ENCODE results near the gene LRRTM3.

The LRRTM3 gene

DNA sequence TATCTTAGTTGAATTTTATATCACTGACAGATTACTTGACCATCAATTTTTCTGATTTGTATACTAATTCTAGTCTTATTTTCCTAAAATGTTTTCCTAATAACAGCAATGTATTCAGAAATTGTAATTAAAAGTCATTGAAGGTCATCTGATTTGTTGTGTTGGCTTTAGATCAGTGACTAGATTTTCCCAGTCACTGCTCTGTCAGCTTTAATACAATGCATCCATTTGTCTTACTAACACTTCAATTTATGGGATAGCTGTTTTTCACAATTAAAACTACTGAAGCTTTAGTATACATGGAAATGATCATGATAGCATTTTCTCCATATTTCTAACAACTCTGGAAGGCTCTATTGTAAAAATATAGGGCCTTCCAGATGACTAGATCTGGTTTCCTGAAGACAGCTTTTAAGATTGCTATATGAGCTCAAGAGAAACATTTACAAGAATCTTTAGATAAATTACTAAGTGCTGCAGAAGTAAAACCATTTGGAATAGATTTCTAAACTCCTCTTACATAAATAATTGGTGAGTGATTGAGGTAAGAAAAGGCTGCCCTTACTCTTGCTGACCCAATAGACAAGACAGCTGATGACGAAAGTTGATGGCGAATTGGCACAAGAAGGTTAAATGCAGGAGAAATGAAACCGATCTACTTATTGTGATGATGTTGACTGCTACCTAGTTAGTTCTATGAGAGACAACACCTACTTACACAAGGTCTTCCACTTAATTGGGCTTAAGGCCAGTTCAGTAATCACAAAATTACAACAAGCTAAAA is 74.1 kb downstream of the LRRTM3 start:
- POLR2A ChIA-PET: no interaction called here
- H3K27ac ChIP-seq (ENCODE audit: extremely low read depth, low read depth, low read length): no peak overlapping the region
- CTCF ChIA-PET: no interaction called here

DNA sequence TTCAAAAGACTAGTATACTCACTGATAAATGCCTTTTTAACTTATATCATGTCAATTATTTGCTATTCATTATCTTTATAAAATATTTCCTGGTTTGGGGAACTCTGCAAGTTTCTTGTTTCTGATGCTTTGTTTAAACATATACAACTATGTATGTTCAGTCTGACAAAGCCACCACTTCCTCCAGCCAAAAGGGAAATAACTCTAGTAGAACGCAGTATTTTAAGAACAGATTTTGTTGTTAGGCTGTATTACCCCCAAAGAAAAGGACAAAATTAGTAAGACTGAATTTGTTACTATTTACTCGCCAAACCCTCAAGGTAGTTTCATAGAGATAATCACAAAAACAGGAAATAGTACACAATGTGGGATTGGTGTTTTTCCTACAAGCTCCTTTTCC is 78.9 kb downstream of the LRRTM3 start:
- ChIA-PET POLR2A (no interaction called here), CTCF (no interaction called here)
- no peaks in the 10 kb centered on the region for H3K9me3 ChIP-seq (ENCODE audit: control insufficient read depth, insufficient read depth, low read depth, low read length)
- no peaks in the 10 kb centered on the region for H3K36me3 ChIP-seq (ENCODE audit: control insufficient read depth in 2 of 2, insufficient read depth in 1 of 2, low read length in 2 of 2)
- no peak overlapping the region for H3K27ac ChIP-seq (ENCODE audit: extremely low read depth, low read depth, low read length)
- no peaks in the 10 kb centered on the region for H3K4me1 ChIP-seq (ENCODE audit: control insufficient read depth, insufficient read depth, low read length)
- no peak overlapping the region for H3K4me3 ChIP-seq (ENCODE audit: low read depth, low read length)
- TF ChIP-seq ZNF629 (tag by site-specific recombination; IDR thresholded peaks at IDR 0.05): no peak
- no peak for TF ChIP-seq ZSCAN16 (tag by site-specific recombination; IDR thresholded peaks at IDR 0.05)
- TF ChIP-seq ZNF791 (tag by site-specific recombination; IDR thresholded peaks at IDR 0.05): no peak
- no peak for TF ChIP-seq YY1 (tag by site-specific recombination; IDR thresholded peaks at IDR 0.05)
- TF ChIP-seq, protein P1, sequence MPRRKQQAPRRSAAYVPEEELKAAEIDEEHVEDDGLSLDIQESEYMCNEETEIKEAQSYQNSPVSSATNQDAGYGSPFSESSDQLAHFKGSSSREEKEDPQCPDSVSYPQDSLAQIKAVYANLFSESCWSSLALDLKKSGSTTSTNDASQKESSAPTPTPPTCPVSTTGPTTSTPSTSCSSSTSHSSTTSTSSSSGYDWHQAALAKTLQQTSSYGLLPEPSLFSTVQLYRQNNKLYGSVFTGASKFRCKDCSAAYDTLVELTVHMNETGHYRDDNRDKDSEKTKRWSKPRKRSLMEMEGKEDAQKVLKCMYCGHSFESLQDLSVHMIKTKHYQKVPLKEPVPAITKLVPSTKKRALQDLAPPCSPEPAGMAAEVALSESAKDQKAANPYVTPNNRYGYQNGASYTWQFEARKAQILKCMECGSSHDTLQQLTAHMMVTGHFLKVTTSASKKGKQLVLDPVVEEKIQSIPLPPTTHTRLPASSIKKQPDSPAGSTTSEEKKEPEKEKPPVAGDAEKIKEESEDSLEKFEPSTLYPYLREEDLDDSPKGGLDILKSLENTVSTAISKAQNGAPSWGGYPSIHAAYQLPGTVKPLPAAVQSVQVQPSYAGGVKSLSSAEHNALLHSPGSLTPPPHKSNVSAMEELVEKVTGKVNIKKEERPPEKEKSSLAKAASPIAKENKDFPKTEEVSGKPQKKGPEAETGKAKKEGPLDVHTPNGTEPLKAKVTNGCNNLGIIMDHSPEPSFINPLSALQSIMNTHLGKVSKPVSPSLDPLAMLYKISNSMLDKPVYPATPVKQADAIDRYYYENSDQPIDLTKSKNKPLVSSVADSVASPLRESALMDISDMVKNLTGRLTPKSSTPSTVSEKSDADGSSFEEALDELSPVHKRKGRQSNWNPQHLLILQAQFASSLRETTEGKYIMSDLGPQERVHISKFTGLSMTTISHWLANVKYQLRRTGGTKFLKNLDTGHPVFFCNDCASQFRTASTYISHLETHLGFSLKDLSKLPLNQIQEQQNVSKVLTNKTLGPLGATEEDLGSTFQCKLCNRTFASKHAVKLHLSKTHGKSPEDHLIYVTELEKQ (tag by site-specific recombination; IDR thresholded peaks at IDR 0.05; ENCODE audit: borderline replicate concordance): no peak
- TF ChIP-seq ZNF677 (tag by site-specific recombination; IDR thresholded peaks at IDR 0.05): no peak
- no peak for TF ChIP-seq KLF7 (tag by site-specific recombination; IDR thresholded peaks at IDR 0.05; ENCODE audit: borderline replicate concordance)
- TF ChIP-seq ZFP41 (tag by site-specific recombination; IDR thresholded peaks at IDR 0.05; ENCODE audit: borderline replicate concordance): no peak
- no peak for TF ChIP-seq ZSCAN30 (tag by site-specific recombination; IDR thresholded peaks at IDR 0.05)
- TF ChIP-seq ZNF623 (tag by site-specific recombination; IDR thresholded peaks at IDR 0.05): no peak
- TF ChIP-seq, protein P2, sequence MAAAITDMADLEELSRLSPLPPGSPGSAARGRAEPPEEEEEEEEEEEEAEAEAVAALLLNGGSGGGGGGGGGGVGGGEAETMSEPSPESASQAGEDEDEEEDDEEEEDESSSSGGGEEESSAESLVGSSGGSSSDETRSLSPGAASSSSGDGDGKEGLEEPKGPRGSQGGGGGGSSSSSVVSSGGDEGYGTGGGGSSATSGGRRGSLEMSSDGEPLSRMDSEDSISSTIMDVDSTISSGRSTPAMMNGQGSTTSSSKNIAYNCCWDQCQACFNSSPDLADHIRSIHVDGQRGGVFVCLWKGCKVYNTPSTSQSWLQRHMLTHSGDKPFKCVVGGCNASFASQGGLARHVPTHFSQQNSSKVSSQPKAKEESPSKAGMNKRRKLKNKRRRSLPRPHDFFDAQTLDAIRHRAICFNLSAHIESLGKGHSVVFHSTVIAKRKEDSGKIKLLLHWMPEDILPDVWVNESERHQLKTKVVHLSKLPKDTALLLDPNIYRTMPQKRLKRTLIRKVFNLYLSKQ (tag by site-specific recombination; IDR thresholded peaks at IDR 0.05; ENCODE audit: borderline replicate concordance): no peak
- TF ChIP-seq, protein P3, sequence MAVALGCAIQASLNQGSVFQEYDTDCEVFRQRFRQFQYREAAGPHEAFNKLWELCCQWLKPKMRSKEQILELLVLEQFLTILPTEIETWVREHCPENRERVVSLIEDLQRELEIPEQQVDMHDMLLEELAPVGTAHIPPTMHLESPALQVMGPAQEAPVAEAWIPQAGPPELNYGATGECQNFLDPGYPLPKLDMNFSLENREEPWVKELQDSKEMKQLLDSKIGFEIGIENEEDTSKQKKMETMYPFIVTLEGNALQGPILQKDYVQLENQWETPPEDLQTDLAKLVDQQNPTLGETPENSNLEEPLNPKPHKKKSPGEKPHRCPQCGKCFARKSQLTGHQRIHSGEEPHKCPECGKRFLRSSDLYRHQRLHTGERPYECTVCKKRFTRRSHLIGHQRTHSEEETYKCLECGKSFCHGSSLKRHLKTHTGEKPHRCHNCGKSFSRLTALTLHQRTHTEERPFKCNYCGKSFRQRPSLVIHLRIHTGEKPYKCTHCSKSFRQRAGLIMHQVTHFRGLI (tag by site-specific recombination; IDR thresholded peaks at IDR 0.05): no peak
- TF ChIP-seq ZNF175 (tag by site-specific recombination; IDR thresholded peaks at IDR 0.05): no peak
- no peak for TF ChIP-seq EGR2 (tag by site-specific recombination; IDR thresholded peaks at IDR 0.05; ENCODE audit: low read depth)
- TF ChIP-seq ZFP3 (tag by site-specific recombination; IDR thresholded peaks at IDR 0.05; ENCODE audit: low read depth): no peak
- TF ChIP-seq, protein P4, sequence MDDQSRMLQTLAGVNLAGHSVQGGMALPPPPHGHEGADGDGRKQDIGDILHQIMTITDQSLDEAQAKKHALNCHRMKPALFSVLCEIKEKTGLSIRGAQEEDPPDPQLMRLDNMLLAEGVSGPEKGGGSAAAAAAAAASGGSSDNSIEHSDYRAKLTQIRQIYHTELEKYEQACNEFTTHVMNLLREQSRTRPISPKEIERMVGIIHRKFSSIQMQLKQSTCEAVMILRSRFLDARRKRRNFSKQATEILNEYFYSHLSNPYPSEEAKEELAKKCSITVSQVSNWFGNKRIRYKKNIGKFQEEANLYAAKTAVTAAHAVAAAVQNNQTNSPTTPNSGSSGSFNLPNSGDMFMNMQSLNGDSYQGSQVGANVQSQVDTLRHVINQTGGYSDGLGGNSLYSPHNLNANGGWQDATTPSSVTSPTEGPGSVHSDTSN (CRISPR knock-in tag; IDR thresholded peaks at IDR 0.05): no peak
- TF ChIP-seq, protein P5, sequence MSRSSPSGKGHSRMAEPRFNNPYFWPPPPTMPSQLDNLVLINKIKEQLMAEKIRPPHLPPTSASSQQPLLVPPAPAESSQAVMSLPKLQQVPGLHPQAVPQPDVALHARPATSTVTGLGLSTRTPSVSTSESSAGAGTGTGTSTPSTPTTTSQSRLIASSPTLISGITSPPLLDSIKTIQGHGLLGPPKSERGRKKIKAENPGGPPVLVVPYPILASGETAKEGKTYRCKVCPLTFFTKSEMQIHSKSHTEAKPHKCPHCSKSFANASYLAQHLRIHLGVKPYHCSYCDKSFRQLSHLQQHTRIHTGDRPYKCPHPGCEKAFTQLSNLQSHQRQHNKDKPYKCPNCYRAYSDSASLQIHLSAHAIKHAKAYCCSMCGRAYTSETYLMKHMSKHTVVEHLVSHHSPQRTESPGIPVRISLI (tag by site-specific recombination; IDR thresholded peaks at IDR 0.05): no peak
- no peak for TF ChIP-seq ZNF169 (tag by site-specific recombination; IDR thresholded peaks at IDR 0.05)
- TF ChIP-seq, protein P6, sequence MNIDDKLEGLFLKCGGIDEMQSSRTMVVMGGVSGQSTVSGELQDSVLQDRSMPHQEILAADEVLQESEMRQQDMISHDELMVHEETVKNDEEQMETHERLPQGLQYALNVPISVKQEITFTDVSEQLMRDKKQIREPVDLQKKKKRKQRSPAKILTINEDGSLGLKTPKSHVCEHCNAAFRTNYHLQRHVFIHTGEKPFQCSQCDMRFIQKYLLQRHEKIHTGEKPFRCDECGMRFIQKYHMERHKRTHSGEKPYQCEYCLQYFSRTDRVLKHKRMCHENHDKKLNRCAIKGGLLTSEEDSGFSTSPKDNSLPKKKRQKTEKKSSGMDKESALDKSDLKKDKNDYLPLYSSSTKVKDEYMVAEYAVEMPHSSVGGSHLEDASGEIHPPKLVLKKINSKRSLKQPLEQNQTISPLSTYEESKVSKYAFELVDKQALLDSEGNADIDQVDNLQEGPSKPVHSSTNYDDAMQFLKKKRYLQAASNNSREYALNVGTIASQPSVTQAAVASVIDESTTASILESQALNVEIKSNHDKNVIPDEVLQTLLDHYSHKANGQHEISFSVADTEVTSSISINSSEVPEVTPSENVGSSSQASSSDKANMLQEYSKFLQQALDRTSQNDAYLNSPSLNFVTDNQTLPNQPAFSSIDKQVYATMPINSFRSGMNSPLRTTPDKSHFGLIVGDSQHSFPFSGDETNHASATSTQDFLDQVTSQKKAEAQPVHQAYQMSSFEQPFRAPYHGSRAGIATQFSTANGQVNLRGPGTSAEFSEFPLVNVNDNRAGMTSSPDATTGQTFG (tag by site-specific recombination; IDR thresholded peaks at IDR 0.05; ENCODE audit: borderline replicate concordance): no peak

More for the DNA sequence above, 74.1 kb downstream of the LRRTM3 start:
- no peaks in the 10 kb centered on the region for H3K36me3 ChIP-seq (ENCODE audit: control insufficient read depth in 2 of 2, insufficient read depth in 1 of 2, low read length in 2 of 2)
- H3K4me3 ChIP-seq (ENCODE audit: low read depth, low read length): no peak overlapping the region
- no peaks in the 10 kb centered on the region for H3K9me3 ChIP-seq (ENCODE audit: control insufficient read depth, insufficient read depth, low read depth, low read length)
- no peaks in the 10 kb centered on the region for H3K4me1 ChIP-seq (ENCODE audit: control insufficient read depth, insufficient read depth, low read length)
- TF ChIP-seq ZBTB21 (tag by site-specific recombination; IDR thresholded peaks at IDR 0.05): no peak
- no peak for TF ChIP-seq ZNF549 (tag by site-specific recombination; IDR thresholded peaks at IDR 0.05)
- TF ChIP-seq ZNF791 (tag by site-specific recombination; IDR thresholded peaks at IDR 0.05): no peak

Measured in HEK293 (cell line).